ENCODE results near the gene TSHZ2. TPM values are rescaled to one million over a fixed set of nuclear protein-coding genes. Genes with fewer than 3 reads are reported as not detected.

Gene TSHZ2
- total RNA-seq, 1 experiment from 2014 or later = 0.07 TPM

DNA sequence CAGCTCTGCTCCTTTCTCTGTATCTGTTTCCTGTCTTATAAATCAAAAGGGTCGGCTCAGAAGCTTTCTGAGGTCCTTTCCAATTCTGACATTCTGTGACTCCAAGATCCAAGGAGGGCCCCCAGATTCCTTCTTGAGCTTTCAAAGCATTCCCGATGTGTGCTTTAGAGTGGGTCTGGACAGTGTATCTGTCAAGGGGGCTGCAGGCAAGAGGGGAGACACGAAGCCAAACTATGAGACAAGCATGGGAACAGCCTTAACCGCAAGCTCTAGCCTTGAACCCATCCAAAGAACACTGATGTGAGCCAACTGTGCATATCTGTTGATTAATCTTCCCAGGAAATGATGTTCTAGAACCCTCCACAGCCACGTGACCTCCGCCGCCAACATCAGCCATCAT, 73.8 kb downstream of the TSHZ2 start:
- H3K27me3 Mint-ChIP-seq (ENCODE audit: low read depth) = peaks cover 4% of the 10 kb centered on the region
- H3K36me3 Mint-ChIP-seq (ENCODE audit: insufficient read depth in 1 of 3, low read depth in 3 of 3) = no peaks in the 10 kb centered on the region

More for the DNA sequence above, 73.8 kb downstream of the TSHZ2 start:
- TF ChIP-seq CTCF (conservative IDR thresholded peaks at IDR 0.05) = no peak
- Histone ChIP-seq H3K23ac (ENCODE audit: insufficient read length, low read depth, low read length) (no peak overlapping the region), H3K79me2 (ENCODE audit: insufficient read depth, low read length) (no peaks in the 10 kb centered on the region), H2BK15ac (ENCODE audit: low read depth, low read length) (no peak overlapping the region), H3K18ac (ENCODE audit: insufficient read length, low read depth, low read length) (no peak overlapping the region), H3K4me1 (ENCODE audit: insufficient read depth, low read length) (no peaks in the 10 kb centered on the region), H4K91ac (ENCODE audit: insufficient read length, low read depth, low read length) (no peak overlapping the region), H4K20me1 (ENCODE audit: control insufficient read depth, insufficient read depth, insufficient read length) (no peaks in the 10 kb centered on the region), H2AK5ac (ENCODE audit: insufficient read length, low read length) (no peak overlapping the region), H2BK20ac (ENCODE audit: low read depth, low read length, poor library complexity, severe bottlenecking) (no peak overlapping the region), H4K5ac (ENCODE audit: insufficient read length, low read depth, low read length) (no peak overlapping the region), H2AFZ (ENCODE audit: low read length) (no peak overlapping the region), H3K9ac (ENCODE audit: extremely low read depth, insufficient read length, low read length) (no peak overlapping the region), H3K79me1 (ENCODE audit: insufficient read depth, low read depth, low read length, poor library complexity, severe bottlenecking) (no peaks in the 10 kb centered on the region), H3K4me2 (ENCODE audit: insufficient read depth, insufficient read length, low read length) (no peak overlapping the region), H2BK12ac (ENCODE audit: insufficient read length, low read depth, low read length) (no peak overlapping the region), H2BK120ac (ENCODE audit: low read depth, low read length, poor library complexity, severe bottlenecking) (no peak overlapping the region), H3K4ac (ENCODE audit: low read depth, low read length) (no peak overlapping the region), H3K9me3 (ENCODE audit: control insufficient read depth, low read depth, low read length) (no peaks in the 10 kb centered on the region), H3K56ac (ENCODE audit: insufficient read length, low read depth, low read length) (no peak overlapping the region), H3T11ph (ENCODE audit: low read length) (no peak overlapping the region), H3K14ac (ENCODE audit: insufficient read depth, low read length) (no peak overlapping the region), H3K27me3 (ENCODE audit: insufficient read depth, low read length) (no peaks in the 10 kb centered on the region), H3K27ac (ENCODE audit: insufficient read length, low read depth, low read length) (no peak overlapping the region), H4K8ac (replicated peaks; ENCODE audit: insufficient read length, low read depth, low read length) (no peak overlapping the region), H3K23me2 (ENCODE audit: insufficient read length, low read depth, low read length, poor library complexity, severe bottlenecking) (no peaks in the 10 kb centered on the region), H2BK5ac (ENCODE audit: insufficient read length, low read length) (no peak overlapping the region)
- no CpG with 5 or more reads among the region's 7 CpGs for WGBS (ENCODE audit: extremely low coverage, insufficient read length, low lambda C conversion rate)
- no peak overlapping the region for H3K4me3 Mint-ChIP-seq
- no peak overlapping the region; a peak in 1 of 7 replicates for H3K27ac Mint-ChIP-seq
- H3K4me1 Mint-ChIP-seq = 0 out of 4 replicates have a peak, but pooled peaks cover 0 to 5% of the 10 kb centered on the region in 2 experiments
- DNase-seq = no peak
- H3K9me3 Mint-ChIP-seq = no peaks in the 10 kb centered on the region

Data from H9 (cell line).